WI38 (cell line): ENCODE measurements around the gene NDFIP1.

ENCODE experiments used
- H3K4me3 ChIP-seq: 2 replicates; pipeline ENCODE4 v1.5.1; 2011; ENCODE audit warnings: low read depth, mild to moderate bottlenecking, control low read depth, low read length
- TF ChIP-seq, protein P1 (sequence below): IDR thresholded peaks from 2 replicates; pipeline ENCODE4 v1.5.1; 2012; ENCODE audit warnings: low read depth, mild to moderate bottlenecking, control low read depth, low read length

Gene NDFIP1

DNA sequence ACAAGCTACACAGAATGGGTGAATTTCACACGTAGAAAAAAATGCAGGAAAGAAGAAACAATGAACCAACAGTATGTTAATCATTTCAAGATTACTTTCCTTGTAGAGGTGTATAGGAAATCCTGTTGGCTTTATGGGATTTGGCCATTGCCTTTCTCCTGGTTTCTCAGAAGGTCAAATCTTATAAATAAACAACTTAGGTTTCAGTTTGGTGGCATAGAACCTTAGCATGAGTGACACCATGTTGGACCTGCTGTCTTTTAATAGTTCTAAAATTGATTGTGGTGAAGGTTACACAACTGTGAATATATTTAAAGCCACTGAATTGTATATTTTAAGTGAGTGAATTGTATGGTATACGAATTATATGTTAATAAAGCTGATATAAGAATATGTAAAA is 16.7 kb upstream of the NDFIP1 start:
- H3K4me3 ChIP-seq, result no peak overlapping the region
- TF ChIP-seq, protein P1, sequence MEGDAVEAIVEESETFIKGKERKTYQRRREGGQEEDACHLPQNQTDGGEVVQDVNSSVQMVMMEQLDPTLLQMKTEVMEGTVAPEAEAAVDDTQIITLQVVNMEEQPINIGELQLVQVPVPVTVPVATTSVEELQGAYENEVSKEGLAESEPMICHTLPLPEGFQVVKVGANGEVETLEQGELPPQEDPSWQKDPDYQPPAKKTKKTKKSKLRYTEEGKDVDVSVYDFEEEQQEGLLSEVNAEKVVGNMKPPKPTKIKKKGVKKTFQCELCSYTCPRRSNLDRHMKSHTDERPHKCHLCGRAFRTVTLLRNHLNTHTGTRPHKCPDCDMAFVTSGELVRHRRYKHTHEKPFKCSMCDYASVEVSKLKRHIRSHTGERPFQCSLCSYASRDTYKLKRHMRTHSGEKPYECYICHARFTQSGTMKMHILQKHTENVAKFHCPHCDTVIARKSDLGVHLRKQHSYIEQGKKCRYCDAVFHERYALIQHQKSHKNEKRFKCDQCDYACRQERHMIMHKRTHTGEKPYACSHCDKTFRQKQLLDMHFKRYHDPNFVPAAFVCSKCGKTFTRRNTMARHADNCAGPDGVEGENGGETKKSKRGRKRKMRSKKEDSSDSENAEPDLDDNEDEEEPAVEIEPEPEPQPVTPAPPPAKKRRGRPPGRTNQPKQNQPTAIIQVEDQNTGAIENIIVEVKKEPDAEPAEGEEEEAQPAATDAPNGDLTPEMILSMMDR, result no peak

DNA sequence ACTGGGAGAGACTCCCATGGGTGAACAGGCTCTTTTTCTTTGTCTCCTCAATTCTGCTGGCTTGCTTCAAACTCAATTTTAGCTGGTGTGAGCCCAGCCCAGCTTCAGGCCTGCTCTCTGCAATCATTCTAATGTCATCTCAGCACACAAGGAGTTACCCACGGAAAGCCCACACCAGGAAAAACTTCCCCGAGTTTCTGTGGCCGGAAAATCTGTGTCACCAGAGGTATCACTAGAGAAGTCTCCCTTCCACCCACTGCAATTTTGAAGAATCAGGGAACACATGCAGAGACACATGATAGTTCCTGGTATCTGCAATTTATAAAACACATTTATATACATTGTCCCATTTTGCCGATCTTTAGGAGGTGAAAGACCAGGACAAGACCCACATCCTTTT is 13.5 kb upstream of the NDFIP1 start:
- TF ChIP-seq, protein P1, result no peak
- no peak overlapping the region for H3K4me3 ChIP-seq

DNA sequence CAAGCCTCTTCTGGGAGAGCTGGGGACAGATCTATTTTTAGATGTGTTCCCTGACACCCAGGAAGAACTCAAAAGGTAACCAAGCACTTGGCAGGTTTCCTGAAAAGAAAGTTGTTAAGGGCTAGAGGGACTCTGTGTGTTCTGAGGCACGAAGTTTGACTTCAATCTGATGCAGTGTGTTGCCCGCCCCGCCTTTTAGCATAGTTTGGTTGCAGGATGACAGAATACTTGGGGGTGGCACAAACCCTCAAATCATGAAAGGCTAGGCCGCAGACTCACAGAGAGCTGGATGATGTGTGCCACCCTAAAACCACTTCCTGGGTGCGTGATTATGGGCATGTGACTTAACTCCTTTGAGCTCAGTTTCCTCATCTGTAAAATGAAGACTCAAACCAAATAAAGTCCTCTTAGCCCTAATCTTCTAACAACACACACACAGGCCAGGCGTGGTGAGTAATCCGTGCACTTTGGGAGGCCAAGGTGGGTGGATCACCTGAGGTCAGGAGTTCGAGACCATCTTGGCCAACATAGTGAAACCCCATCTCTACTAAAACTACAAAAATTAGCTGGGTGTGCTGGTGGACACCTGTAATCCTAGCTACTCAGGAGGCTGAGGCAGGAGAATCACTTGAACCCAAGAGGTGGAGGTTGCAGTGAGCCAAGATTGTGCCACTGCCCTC is 12.8 kb upstream of the NDFIP1 start:
- no peak overlapping the region for H3K4me3 ChIP-seq

DNA sequence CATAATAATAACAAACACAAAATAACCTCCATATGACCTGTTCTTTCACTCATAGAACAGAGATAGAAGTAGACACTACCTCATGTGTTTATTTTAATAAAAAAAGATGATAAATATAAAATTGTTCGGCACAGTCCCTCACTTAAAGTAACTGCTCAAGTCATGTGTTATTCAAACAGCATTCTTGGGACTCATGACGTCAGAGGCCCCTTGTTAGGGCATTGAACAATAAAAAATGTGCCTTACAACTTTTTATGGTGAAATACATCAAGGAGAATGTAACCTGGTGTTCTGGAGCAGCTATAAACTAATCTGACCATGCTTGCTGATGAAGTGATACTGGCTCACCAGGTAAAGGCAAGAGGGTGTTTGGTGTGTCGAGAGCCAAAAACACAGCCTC is 12.2 kb upstream of the NDFIP1 start:
- TF ChIP-seq, protein P1, result no peak
- no peak overlapping the region for H3K4me3 ChIP-seq

More for the DNA sequence above, 12.8 kb upstream of the NDFIP1 start:
- TF ChIP-seq, protein P1, result no peak

DNA sequence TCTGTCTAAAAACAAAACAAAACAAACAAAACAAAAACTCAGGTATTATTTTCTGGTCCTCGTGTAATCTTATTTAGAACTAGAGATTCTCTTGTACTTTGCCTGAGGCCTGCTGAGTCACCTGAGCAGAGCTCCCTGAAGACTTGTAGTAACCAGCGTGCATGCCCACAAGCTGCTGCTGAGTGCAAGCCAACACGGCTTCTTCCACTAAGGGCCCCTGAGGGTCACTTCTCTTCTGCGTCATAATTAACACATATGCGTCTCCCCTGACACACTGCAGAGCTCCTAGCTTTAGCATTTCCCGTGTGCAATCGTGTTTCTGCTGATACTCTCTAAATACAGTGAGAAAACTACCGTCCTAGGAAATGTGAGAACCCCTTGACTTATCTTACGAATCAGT is 10.9 kb upstream of the NDFIP1 start:
- TF ChIP-seq, protein P1, result no peak
- no peak overlapping the region for H3K4me3 ChIP-seq

DNA sequence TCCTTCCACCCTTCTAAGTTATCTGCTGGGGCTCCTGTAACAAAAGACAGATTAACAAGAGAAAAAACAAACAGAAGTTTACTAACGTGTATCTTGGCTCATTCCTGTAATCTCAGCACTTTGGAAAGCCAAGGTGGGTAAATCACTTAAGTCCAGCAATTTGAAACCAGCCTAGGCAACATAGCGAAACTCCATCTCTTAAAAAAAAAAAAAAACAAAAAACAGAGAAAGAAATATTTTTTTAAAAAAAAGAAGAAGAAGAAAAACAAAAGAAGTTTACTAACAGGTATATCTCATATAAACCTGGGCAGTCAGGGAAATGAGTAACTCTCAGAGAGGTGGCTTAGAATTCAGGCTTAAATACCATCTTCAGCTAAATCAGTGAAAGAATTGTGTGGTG is 10.3 kb upstream of the NDFIP1 start:
- TF ChIP-seq, protein P1, result no peak
- H3K4me3 ChIP-seq, result no peak overlapping the region

DNA sequence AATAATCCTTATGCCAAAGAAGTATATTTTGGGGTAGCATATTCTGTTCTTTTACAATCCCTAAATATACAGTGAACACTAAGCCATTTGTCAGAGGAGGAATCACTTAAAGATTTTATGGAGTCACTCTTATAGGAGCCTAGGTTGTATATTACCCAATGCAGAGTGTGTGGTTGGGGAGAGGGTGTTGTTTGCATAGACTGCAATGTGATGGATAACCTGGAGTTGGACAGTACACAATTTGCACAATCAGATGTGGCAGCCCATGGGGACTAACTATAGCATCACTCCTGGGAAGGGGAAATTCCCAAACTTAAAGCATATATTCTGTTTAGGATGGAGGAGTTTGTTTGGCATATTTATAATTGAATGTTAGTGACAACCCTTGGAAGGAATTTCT is 9.6 kb upstream of the NDFIP1 start:
- TF ChIP-seq, protein P1, result no peak
- no peak overlapping the region for H3K4me3 ChIP-seq
